GM19023 (cell line): ENCODE measurements around the gene NOTUM.

Experiments used
- ATAC-seq: cut with Tn5 transposase; IDR thresholded peaks from one replicate; pipeline ENCODE4 v1.9.1; 2021; ENCODE audit warnings: mild to moderate bottlenecking, moderate library complexity; ENCODE audit not compliant: unreplicated experiment

NOTUM gene

DNA sequence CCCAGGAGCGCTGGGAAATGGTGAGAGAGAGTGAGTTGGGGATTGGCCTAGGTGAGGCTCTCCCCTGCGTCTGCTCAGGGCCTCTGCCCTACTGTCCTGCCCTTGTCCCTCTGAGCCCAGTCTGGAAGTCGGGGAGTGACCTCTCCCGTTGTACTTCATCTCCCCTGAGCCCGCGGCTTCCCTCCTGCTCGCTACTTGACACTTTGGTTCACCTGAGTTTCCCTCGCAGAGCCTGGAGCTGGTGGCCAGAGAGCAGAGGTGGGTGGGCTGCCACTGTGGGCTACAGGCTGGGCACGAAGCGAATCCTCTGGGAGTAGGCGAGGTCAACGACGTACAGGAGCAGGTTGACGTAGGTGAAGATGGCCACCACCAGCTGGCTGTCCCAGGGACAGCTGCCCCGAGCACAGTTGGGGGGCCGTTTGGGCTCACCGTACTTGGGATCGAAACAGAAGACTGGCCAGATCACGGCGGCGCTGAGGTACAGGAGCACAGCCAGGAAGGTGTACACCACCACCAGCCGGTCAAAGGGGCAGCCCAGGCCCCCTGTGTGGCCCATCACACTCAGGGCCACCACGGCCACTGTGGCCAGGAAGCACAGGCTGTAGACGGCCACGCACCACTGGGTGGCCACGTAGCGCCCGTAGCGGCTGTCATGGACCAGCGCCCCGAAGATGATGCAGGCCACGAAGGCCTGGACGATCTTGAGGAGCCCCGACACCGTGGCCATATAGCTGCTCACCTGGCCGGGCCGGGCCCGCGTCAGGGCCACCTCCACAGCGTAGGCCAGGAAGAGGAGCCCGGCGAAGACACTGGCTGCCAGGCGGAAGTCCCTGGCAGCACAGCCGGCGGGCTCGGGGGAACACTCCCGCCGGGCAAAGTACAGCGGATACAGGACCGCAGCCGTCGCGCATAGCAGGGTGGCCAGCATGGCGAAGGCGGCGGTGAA lies 20.2 kb downstream of the NOTUM start:
- no peak for ATAC-seq

DNA sequence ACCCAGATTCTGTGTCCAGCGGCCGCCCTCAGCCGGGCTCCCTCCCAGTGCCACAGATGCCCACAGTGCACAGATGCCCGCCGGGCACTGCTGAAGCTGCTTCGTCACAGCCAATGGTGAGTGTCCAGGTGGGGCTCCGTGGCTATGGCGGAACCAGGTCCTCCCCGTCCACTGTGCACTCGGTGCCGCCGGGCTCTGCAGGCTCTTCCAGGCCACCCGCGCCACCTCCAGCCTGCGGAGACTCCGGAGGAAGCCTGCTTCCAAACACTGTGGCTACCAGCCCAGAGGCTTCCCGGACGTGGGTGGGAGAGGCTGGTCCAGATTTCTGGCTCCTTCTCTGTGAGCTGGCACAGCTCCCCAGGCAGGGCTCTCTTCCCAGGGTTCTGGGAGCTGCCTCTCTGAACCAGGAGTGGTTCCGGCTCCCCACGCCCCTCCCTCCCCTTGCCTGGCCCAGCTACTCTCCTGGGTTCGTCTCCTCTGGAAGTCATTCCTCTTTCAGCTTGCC lies 21.1 kb downstream of the NOTUM start:
- ATAC-seq = no peak

DNA sequence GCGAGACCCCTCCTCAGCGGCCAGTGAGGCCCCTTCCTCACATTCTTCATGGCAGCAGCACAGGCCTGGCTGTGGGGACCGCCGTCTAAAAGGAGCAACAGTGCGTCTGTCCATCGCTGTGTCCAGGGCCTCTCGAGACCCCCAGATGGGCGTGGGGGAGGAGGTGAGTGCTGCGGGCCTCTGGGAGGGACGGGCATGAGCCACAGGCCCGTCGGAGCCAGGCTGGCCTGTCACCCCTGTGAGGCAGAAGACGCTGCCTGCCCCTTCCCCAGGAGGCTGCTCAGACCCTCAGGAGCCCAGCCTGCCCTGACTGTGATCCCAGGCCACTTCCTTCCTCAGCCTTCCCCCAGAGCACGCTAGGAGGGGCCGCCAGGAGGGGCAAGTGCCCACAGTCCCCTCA lies 21.8 kb downstream of the NOTUM start:
- ATAC-seq = no peak

DNA sequence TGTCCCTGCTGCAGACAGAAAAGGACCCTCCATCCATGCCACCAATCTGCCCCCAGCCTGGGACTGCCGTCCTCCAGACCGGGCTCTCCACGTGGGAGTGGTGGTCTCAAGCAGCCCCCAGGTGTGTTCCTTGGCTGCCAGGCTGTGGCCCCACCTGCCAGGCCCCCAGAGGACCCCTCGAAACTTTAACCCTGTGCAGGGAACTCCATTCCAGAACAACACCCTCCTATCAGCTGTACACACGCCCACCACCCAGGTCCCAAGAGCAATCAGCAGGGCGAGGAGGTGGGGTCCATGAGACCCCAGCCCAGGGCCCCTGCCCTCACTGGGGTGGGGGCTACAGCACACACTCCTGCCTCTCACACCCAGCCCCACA lies 25.3 kb downstream of the NOTUM start:
- ATAC-seq = no peak

DNA sequence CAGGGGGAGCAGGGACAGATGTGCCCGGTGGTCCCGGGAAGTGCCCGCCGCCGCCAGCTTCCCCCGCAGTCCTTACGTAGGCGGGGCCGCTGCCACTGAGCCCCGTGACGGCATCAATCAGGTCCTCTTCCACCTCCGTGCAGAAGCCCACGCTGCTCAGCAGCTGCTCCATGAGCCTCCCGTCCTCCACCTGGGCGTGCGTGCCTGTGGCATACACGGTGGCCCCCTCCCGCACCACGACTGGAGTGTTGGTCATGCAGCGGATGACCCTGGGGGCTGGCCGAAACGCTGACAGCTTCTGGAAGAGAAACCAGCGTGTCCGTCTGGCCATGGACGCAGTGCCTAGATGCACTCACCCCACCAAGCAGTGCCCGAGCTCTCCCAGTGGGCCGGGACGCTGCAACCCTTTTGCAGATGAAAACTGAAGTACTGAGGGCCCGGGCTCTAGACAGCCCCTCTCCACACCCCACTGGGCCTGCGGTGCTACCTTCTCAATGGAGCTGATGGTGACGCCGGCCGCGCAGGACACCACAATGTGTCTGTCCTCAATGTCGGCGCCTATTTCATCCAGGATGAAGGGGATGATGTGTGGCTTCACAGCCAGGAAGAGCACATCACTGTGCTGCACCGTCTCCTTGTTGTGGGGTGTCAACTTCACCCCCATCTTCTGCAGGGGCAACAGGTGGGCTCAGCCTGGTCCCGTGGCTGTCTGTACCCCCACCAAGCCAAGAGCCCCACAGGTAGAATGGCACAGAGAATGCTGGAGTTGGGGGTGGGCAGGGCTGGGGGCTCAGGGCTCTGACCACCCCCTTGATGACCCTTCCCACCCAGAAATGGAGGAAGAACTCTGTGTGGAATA lies 25.9 kb downstream of the NOTUM start:
- no peak for ATAC-seq

DNA sequence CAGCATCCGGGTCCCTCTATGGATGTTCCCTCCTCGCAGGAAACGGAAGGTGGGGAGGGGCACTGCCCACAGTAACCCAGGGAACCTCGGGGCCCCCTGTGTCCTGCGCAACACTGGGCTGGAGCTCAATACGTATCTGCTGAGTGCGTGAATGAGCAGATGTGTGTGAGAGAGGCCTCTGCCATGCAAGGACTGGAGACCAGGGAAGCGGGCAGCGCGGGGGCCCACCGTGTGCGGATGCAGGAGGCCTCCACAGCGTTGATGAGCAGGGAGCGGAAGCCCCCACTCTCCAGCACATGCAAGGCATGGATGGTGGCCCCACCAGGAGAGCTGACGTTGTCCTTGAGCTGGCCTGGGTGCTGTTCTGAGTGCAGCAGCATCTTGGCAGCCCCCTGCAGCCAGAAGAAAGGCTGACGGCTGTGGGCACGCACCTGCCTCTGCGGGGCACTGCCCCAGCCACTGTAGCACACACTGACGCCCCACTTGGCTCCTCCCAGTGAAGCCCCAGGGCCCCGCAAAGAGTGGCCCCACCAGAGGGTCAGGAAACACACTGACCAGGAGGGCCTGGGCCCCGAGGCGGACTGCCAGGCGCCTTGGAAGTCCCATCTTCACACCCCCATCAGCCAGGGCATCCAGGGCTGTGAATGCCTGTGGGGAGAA lies 26.8 kb downstream of the NOTUM start:
- no peak for ATAC-seq

DNA sequence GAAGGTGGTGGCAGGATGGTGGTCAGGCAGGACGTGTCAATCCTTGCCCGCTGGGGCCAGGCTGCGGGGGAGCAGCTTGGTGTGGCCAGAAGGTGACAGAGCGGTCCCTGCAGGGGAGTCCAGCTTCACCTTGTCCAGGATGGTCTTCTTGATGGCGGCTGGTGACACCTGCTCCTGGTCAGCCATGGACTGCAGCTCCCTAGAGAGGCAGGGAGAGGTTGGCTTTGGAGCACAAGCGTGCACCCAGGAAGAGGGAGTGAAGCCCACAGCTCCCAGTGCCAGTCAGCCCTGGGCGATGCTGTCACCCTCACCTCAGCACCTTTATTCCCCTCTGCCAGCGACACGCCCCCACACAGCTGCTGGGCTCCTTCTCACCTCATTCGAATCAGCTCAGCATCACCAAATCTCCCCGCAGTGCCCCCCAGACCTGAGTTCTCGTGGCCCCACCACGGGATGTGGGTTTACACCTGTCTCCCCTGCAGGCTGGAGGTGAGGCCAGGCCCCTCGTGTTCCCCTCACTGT lies 27.7 kb downstream of the NOTUM start:
- no peak for ATAC-seq

DNA sequence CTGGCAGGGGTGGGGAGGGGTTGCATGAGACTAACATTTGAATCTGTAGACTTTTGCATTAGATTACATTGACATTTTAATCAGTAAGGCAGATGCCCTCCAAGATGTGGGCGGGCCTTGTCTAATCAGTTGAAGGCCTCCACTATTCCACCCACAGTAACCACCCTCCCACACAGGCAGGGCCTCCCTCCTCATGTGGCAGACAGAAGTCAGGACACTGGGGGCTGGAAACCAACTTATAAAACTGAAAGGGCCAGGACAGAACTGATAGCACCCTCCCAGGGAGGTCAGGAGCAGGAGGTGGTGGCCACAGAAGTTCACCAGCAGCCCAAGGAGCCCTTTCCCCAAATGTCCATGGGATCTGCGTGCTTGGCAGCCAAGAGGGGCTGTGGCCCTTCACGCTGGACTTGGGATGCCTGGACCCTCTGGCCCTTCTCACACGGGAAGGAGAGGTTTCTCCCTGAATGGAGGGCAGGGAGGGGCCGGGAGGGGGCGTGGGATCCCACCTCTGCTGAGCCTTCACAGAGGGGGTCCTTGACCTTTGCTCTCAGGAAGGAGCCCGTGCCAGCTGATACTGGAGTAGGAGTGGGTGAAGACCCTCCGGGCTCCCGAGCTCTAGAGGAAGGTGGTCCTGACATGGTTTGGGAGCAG lies 28.5 kb downstream of the NOTUM start:
- no peak for ATAC-seq

DNA sequence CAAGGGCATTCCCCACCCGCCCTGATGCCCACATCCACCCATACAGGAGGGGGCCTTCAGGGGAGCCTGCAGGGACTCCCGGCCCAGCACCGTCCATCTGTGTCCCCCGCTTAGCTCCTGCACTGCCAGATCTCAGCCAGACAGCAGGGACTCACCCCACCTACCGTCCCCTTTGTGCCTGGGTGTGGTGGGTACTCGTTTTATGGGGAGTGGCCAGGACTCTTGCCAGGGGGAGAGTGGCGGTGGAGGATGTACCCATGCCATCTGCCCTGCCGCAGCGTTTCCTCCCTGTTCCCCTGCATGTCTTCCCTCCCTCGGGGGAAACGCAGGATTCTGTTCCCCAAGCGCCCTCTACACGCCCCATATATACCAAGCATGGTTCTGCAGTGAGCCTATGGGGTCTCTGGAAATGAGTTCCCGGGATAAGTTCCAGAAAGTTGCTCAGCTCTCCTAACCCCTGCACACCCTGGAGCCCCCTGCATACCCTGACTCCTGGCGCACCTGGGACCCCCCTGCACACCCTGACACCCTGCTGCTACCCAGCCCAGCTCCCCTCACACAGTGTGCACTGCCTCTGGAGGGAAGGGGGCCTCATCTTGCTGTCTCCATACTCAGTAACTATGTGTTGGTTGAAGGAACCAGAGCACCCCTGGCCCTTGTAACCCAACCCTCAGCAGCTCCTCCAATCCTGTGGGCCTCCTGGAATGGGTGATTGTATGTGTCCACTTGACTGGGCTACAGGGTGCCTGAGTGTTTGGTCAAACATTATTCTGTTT lies 29.2 kb downstream of the NOTUM start:
- ATAC-seq = no peak

DNA sequence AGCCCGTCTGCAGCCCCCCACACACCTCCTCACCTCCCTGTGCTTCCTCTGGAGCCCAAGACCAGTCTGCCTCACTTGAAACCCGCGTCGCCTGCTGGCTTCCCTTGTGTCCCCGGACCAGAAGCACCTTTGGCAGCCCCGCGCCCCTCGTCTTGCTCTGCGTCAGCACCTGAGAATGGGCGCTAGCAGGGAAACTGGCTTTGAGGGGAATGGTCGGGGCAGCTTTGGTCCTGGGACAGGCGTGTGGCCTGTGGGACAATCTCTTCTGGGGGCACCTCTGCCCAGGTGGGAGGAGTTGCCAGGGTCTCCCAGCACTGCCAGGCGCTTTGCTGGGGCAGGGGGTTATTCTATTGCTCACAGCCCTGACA lies 29.8 kb downstream of the NOTUM start:
- no peak for ATAC-seq

DNA sequence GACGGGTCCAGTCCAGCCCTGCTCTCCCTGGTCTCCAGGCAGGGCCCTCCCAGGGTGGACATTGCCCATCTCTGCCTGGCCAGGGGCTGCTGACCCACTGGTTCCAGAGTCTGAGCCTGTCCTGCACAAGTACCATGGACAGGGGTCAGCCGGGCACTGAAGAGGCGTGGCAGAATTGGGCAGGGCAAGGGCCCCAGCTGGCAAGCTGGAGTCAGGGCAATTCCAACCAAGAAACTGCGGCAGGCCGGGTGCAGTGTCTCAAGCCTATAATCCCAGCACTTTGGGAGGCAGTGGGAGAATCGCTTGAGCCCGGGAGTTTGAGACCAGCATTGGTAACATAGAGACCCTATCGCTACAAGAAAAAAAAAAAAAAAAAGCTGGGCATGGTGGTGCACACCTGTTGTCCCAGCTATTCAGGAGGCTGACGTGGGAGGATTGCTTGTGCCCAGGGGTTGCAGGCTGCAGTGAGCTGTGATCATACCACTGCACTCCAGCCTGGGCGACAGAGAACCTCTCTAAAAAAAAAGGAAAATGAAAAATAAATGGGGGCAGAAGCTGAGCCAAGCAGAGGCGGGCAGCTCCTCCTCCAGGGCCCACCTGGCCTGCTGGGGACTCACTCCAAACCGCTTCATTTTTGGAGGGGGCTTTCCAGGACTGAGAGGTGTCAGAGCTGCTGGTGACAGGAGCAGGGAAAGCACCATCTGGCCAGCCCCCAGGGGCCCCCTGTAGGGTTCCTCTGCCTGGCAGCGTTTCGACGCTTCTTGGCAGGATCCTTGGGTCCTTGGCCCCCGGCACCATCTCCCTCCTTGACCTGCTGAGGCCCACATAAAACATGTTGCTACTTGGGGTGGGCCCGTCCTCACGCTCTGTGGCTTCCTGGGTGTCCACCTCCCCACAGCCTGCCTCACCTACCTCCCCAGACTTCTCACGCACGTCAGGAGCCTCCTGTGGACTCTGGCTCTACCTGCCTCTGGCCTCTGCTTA lies 30.6 kb downstream of the NOTUM start:
- ATAC-seq = no peak

DNA sequence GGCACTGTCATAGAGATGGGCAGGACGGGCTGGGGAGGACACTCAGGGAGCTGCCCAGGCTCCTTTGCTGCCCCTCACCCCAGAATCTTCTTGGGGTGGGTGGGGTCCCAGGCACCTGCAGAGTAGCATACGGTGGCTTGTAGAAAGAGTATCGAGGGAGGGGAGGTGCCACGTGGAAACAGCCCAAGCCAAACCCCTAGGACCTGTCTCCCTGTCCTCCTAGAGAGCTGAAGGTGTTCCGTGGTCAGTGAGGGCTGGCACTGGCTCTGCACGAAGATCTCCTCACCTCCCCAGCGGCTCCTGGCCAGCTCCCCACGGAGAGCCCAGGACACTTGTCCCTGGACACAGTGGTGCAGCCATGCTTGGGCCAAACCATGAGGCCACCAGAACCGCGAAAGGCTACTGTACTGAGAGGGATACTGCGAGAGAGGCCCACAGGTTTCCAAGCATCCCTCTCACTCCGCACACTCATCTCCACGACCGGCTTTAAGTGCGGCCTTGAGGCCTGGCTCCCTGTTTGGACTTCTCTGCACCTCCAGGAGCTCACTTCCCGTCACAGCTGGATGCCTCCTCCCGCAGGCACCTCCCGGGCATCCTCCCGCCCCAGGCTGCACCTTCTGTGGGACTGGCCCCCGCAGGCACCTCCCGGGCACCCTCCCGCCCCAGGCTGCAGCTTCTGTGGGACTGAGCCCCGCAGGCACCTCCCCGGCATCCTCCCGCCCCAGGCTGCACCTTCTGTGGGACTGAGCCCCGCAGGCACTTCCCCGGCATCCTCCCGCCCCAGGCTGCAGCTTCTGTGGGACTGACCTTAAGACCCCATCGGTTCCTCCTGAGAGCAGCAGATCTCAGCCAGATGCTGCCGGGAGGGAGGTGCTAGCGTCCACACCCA lies 31.5 kb downstream of the NOTUM start:
- ATAC-seq = no peak

DNA sequence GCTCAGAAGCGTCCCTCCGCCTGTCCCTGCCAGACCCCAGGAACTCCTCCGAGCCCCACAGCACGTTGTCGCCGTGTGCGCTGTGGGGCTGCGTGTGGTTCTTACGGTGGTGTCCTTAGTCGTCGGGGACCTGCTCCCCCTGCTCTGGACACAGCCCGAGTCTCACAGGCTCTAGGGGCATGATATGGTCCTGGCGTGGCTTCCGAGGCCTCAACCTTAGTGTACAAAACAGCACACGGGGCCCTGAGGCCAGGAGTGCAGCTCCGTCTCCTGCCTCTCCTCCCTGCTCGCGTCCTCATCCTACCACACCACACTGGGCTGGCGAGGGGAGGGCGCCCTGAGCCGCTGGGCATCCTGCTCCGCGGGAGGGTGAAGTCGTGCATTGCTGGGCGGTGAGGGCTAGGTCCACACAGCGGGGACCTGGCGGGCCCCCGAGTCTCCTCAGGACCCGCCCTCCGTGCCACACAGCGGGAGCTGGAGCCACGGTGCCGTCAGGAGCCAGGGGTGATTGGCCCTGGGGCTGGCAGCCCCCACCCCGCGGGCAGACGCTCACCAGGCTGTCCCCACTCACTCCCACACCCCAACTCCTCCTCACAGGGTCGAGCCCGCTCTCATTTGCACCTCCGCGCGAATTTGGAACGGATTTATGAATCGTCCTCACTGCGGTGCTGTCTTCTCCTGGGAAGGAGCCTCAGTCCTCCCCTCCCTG lies 32.3 kb downstream of the NOTUM start:
- ATAC-seq = no peak

DNA sequence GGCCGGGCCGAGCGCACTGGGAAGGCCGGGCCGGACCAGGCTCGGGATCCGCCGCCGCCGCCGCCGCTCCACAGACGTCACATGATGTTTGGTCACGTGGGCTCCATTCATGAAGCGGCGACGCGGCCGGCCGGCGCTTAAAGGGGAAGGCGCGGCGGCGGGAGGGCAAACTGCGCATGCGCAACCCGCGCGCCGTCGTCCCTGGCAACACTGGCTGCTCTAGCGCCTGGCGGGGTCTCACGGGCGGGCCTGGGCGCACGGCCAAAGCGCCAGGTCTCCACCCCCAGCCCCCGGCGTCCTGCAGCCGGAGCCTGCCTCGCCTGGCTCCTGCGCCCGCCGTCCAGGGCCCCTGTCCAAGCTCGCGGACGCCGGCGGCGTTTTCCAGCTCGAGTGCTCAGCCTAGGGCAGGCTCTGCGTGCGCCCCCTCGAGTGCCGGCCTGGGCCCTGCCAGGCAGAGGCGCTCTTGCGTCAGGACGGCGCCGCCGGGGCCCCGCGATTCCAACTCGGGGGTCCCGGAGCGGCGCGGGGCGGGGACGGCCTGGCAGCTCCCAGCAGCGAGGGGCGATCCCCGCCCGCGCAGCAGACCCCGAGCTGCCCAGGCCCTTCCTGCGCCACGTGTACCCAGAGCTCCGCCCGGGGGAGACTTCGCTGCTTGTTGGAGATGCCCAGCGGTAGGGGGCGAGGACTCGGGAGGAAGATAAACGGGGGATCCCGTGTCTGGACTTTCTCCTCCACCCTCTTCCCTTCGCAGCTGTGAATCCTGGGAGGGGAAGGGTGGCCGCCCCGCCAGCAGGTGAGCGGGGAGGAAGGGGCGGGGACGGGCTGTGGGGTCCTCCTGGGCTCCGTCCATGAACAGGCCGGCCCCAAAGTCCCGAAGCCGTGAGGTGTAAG lies 33.1 kb downstream of the NOTUM start, which contains the start of gene MAFG:
Gene MAFG, minus strand, starts transcription at position 83 of the 891 bp plus-strand sequence. CDS start 4,550 bp downstream, outside the sequence.
- peak; percentile 51 for ATAC-seq

DNA sequence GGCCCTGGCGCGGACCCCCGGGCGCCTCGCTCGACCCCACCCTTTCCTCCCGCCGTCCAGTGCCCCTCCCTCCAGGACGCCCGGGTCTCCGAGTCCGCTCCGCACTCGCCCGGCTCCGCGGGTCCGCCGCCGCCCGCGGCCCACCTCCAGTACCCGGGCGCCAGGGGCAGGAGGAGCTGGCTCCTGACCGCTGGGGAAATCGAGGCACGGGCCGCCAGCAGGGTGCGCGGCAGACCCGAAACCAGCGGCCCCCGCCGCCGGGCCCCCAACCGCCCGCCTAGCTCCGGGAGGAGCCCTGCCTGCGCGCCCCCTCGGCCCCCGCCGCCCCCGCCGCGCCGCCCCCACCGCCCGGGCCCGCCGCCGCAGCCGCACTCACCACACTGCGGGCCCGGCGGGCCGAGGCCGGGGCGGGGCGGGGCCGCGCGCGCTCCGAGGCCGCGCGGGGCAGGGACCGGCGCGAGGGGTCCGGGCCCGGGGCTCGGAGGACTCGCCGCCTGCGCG lies 33.8 kb downstream of the NOTUM start:
- peak; percentile 12 for ATAC-seq
